Sciatic nerve (tissue), 2 donors: ENCODE results near the gene OSM. TPM values are rescaled to one million over a fixed set of nuclear protein-coding genes. Genes with fewer than 3 reads are reported as not detected.

Experiments
- ATAC-seq: fragments of 200-7000 bp; cut with Tn5 transposase; one replicate; pipeline ENCODE4 v1.9.1; 2020; ENCODE audit warnings: mild to moderate bottlenecking, moderate library complexity
- DNase-seq: peaks from one replicate; pipeline ENCODE4 v3.0.0-alpha.2; 2020; ENCODE audit warnings: low spot score
- intact Hi-C: fragments of 100-400 bp; cut with DNase I; formaldehyde crosslinking; loops from one replicate; pipeline ENCODE4 v1.14.2; 2022
- total RNA-seq: library from RNA; stranded (reverse); fragmentation: NEBNext Ultra II Directional; extraction: Animal tissue kit (Norgen Biotek cat#: 25700); gene quantifications from one replicate; pipeline ENCODE4 v1.2.1, GENCODE V29; 2021
- donor health status: DM: no; HTN: no; CAD: no.
- donor health status: DM: no; HTN: no; CAD: no.

OSM gene
- total RNA-seq, 1 donor from 2014 or later: 6.4 TPM

GRCh38 chr22:30250039-30250565, 16.5 kb downstream of the OSM start:
- intact Hi-C loops: no loop called here
- ATAC-seq: no peak
- DNase-seq: no peak

- intact Hi-C loops: no loop called here
- ATAC-seq (peak; percentile 72), DNase-seq (peak; percentile 82)
These were observed 17.3 kb downstream of the OSM start for GRCh38 chr22:30249049-30250038.

GRCh38 chr22:30248484-30248883, 18.2 kb downstream of the OSM start:
- ATAC-seq (no peak), DNase-seq (no peak)
- intact Hi-C loops: no loop called here

GRCh38 chr22:30247974-30248373, 18.7 kb downstream of the OSM start:
- DNase-seq (no peak), ATAC-seq (no peak)
- intact Hi-C loops: no loop called here

GRCh38 chr22:30247561-30247960, 19.1 kb downstream of the OSM start:
- no peak for ATAC-seq
- no peak for DNase-seq
- intact Hi-C loops: no loop called here

- ATAC-seq (no peak), DNase-seq (no peak)
- intact Hi-C loops: no loop called here
These were observed 19.8 kb downstream of the OSM start for GRCh38 chr22:30246814-30247376.

GRCh38 chr22:30245985-30246813, 20.5 kb downstream of the OSM start, which contains the start of gene LIF:
Gene LIF, minus strand, starts transcription at chr22:30246759. Its CDS starts 64 bp downstream, at chr22:30246695.
- ATAC-seq (no peak), DNase-seq (no peak)
- intact Hi-C loops: no loop called here

GRCh38 chr22:30245181-30245984, 21.3 kb downstream of the OSM start:
- intact Hi-C loops: no loop called here
- no peak for ATAC-seq
- DNase-seq: no peak

GRCh38 chr22:30244641-30245040, 22.0 kb downstream of the OSM start:
- ATAC-seq (no peak), DNase-seq (no peak)
- intact Hi-C loops: no loop called here

- intact Hi-C loops: no loop called here
- ATAC-seq (no peak), DNase-seq (no peak)
These were observed 22.6 kb downstream of the OSM start for GRCh38 chr22:30244066-30244465.

GRCh38 chr22:30243661-30244060, 23.0 kb downstream of the OSM start:
- DNase-seq (no peak), ATAC-seq (no peak)
- intact Hi-C loops: no loop called here

- intact Hi-C loops: no loop called here
- ATAC-seq: no peak
These were observed 24.9 kb downstream of the OSM start for GRCh38 chr22:30241576-30242371.

GRCh38 chr22:30240541-30241417, 25.9 kb downstream of the OSM start:
- intact Hi-C loops: no loop called here
- no peak for DNase-seq
- ATAC-seq: no peak

More at GRCh38 chr22:30241576-30242371, 24.9 kb downstream of the OSM start:
- DNase-seq: no peak

- ATAC-seq (no peak), DNase-seq (no peak)
- intact Hi-C loops: no loop called here
These were observed 26.9 kb downstream of the OSM start for GRCh38 chr22:30239488-30240405.

GRCh38 chr22:30238661-30239487, 27.8 kb downstream of the OSM start:
- intact Hi-C loops: no loop called here
- ATAC-seq (peak; percentile 75), DNase-seq (peak; percentile 70)
